Posterior cingulate gyrus (tissue), 11 donors: Measurements from ENCODE around the gene OR5M8.
A peak's percentile ranks its signal among the peaks of the same experiment; 100 is the strongest.

Source experiments
- DNase-seq, 10 donors: peaks; one replicate each; pipeline versions ENCODE4 v3.0.0 to v3.0.0-alpha.2; 2020 to 2021; ENCODE audit warnings: mixed read lengths in 3 of 10
- intact Hi-C: fragments of 100-400 bp; cut with DNase I; formaldehyde crosslinking; loops from one replicate; pipeline ENCODE4 v1.15.1; 2023

OR5M8 gene

DNA sequence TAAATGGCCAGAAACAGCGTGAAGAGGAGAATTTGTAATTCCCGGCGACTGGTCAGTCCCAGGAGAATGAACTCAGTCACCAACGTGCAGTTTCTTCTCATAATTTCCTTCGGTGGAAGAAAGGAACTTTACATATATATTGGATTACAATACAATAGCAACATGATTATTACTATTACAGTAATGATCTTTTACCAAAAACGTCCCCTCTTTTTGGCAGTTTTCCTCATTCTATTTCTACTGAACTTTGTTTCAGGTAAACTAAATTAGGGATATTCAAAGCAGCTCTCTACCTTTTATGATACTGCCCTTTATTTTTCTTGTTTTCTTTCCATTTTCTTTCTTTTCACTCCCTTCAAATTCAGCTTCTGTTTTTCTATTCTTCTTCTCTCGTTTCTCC, at the start of gene OR5M8:
Gene OR5M8 (minus strand): TSS at position 101 of the 400 bp plus-strand sequence. CDS start 0 bp downstream, at position 101.
- no peak for DNase-seq
- intact Hi-C loops, result no loop called here

GRCh38 chr11:56533054-56533740, 42.0 kb upstream of the OR5M8 start:
- DNase-seq, result no peak
- intact Hi-C loops, result no loop called here

DNA sequence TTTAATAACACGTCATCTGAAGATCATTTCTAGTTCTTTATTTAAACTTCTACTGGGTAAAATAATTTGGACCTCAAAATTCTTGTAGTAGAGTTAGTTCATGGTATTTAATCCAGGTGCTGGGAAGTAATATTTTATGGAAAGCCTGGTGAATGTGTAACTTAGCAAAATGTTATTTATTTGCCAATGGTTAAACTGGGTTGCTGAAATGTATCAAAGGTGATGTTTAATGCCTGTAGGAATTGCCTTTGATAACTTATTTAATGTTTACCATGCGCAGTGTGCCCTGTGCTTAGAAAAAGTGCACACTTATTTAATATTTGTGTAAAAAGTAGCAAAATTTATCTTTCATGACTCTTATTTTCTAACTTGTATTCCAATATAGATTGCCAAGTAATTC, 40.7 kb upstream of the OR5M8 start:
- intact Hi-C loops, result no loop called here
- DNase-seq, result no peak

GRCh38 chr11:56522008-56522407, 30.8 kb upstream of the OR5M8 start:
- no peak for DNase-seq
- intact Hi-C loops, result no loop called here

- intact Hi-C loops, result no loop called here
- no peak for DNase-seq
These were observed 22.1 kb upstream of the OR5M8 start for GRCh38 chr11:56513280-56513679.

- no peak for DNase-seq
- intact Hi-C loops, result no loop called here
These were observed 18.3 kb upstream of the OR5M8 start for GRCh38 chr11:56509439-56509838.

- intact Hi-C loops, result no loop called here
- DNase-seq, result peak in 2 of 10 donors; percentile 69 to 85
These were observed 5.8 kb upstream of the OR5M8 start for GRCh38 chr11:56497010-56497409.

- DNase-seq, result no peak
- intact Hi-C loops, result no loop called here
These were observed 3.9 kb upstream of the OR5M8 start for GRCh38 chr11:56495117-56495516.

GRCh38 chr11:56486801-56487200, 4.4 kb downstream of the OR5M8 start:
- DNase-seq, result no peak
- intact Hi-C loops, result no loop called here

DNA sequence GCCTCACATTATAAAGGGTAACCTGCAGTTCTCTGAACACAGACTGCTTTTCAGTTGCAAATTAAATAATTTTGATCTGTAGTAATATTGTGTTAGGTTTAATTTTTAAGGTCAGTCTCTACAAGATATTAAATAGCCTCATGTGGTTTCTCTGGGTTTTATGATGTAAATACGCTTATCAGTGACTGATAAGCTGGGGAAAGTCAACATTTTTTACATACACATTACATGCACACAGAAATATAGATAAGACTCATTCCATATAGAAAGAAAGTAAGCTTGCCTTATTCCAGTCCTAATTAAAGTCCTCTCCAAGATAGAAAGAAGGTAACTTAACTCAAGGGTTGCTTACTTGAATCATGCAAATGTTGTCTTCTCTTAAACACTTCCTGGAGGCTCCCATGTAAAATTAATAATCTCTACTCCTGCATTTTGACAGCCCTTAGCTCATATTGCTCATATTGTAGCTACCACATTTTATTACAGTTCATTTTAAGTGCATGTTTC, 16.4 kb downstream of the OR5M8 start:
- DNase-seq, result no peak
- intact Hi-C loops, result no loop called here

DNA sequence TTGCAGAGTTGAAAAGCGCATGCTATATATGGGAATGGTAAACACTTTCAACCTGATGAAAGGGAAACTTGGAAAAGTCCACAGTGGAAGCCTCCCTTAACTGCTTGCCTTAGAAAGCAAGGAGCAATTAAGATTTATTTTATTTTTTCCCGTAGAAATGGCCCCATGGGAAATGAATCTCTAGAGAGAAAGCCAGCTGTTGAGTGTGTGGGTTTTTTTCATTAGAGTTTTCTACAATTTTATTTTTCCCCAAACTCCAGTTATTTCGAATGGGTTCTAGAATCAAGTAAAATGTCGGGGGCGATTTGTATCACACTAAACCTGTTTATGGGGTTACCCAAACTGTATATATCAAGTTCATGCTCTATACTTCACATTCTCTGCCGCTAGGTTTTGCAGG, 17.9 kb downstream of the OR5M8 start, which contains the start of gene OR5M3:
Gene OR5M3 (minus strand): TSS at position 101 of the 400 bp plus-strand sequence. CDS start 2,855 bp downstream, outside the sequence.
- intact Hi-C loops, result no loop called here

GRCh38 chr11:56457076-56457475, 34.1 kb downstream of the OR5M8 start:
- intact Hi-C loops, result no loop called here
- no peak for DNase-seq

More for the DNA sequence above, 17.9 kb downstream of the OR5M8 start, which contains the start of gene OR5M3:
- DNase-seq, result no peak

DNA sequence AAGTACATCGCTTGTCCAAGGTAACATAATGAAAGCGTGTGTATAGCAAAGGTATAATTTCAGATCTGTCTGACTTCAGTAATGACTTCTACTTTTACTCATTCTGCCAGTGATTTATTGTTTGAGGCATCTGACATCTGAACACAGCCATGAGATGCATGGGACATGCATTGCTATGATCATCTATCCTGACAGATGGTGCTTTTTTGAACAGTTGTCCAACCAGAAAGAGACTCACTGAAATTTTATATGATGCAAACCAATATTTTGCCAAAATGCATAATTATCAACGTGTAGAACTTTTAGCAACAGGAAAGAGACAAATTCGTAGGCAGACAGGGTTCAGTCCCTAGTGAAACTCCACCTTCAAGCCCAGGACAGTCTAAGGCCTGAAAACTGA, 37.6 kb downstream of the OR5M8 start:
- DNase-seq, result no peak
- intact Hi-C loops, result no loop called here
